Fibroblast of lung (primary cell): Measurements from ENCODE around the gene TFF2.

Experiments
- CTCF ChIP-seq, 2 donors: IDR thresholded peaks in 1 of 2; conservative IDR thresholded peaks in 1 of 2; 1 replicate in 1 of 2; 2 replicates in 1 of 2; pipeline ENCODE4 v1.5.1; 2011 to 2012; ENCODE audit warnings: low read length in 2 of 2, control low read depth in 1 of 2, inconsistent platforms in 1 of 2, low read depth in 1 of 2, mild to moderate bottlenecking in 1 of 2
- EZH2 ChIP-seq: IDR thresholded peaks from 2 replicates; pipeline ENCODE4 v1.5.1; 2012; ENCODE audit warnings: low read length, control low read depth, mild to moderate bottlenecking; ENCODE audit errors: missing control alignments

- no peak for TF ChIP-seq EZH2
- no peak for TF ChIP-seq CTCF (conservative IDR thresholded peaks at IDR 0.05 in 1 of 2, IDR thresholded peaks at IDR 0.05 in 1 of 2; ENCODE audit: low read depth in 1 of 2, low read length in 2 of 2)
These were observed 7.2 kb downstream of the TFF2 start for GRCh38 chr21:42343556-42343955.
